ENCODE data around the gene MYO5A.

DNA sequence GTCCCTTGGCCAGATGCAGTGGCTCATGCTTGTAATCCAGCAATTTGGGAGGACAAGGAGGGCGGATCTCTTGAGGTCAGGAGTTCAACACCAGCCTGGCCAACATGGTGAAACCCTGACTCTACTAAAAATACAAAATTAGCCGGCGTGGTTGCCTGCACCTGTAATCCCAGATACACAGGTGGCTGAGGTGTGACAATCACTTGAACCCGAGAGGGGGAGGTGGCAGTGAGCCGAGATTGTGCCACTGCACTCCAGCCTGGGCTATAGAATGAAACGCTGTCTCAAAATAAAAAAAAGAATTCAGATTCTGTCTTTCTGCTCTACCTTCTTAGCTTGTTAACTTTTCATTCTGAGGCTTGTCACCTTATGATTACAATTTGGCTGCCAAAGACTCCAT is 22.1 kb downstream of the MYO5A start:
- TF ChIP-seq CTCF (IDR thresholded peaks at IDR 0.05) (no peak), EZH2 (IDR thresholded peaks at IDR 0.05; ENCODE audit: borderline replicate concordance, insufficient read depth, low read depth, low read length, poor library complexity, severe bottlenecking) (no peak)

All from B cell (primary cell).